Activated CD8-positive, alpha-beta T cell treated with anti-CD3 and anti-CD28 coated beads, Interleukin-2, amount 10 ng/mL, durations not matched to agents 7 days and 5 days (primary cell): Measurements from ENCODE around the gene SLC7A1. TPM values are rescaled to one million over a fixed set of nuclear protein-coding genes. Genes with fewer than 3 reads are reported as not detected.

Experiments used
- ATAC-seq: fragments of 150-1000 bp; cut with Tn5 transposase; one replicate; pipeline ENCODE4 v1.10.0; 2021; ENCODE audit warnings: moderate library complexity
- CTCF ChIA-PET: fragments of 350-600 bp; sonication (Branson Sonifier 250); formaldehyde crosslinking; loops from one replicate; lab custom pipeline; 2021; ENCODE audit warnings: antibody characterized with exemption; lab: Charles Lee
- POLR2A ChIA-PET: fragments of 350-600 bp; sonication (Branson Sonifier 250); formaldehyde crosslinking; loops from one replicate; lab custom pipeline; 2021; ENCODE audit warnings: antibody characterized with exemption; lab: Charles Lee
- DNase-seq: peaks from one replicate; pipeline ENCODE4 v3.0.0-alpha.2; 2020
- H3K27ac Mint-ChIP-seq: one replicate; pipeline ENCODE4 v1.8.0; 2021; ENCODE audit warnings: mild to moderate bottlenecking, mixed read lengths
- H3K27me3 Mint-ChIP-seq: one replicate; pipeline ENCODE4 v1.8.0; 2021; ENCODE audit warnings: low read depth, mixed read lengths
- H3K36me3 Mint-ChIP-seq: one replicate; pipeline ENCODE4 v1.8.0; 2021; ENCODE audit warnings: low read depth, mixed read lengths
- H3K4me1 Mint-ChIP-seq: one replicate; pipeline ENCODE4 v1.8.0; 2021; ENCODE audit warnings: low read depth, mixed read lengths
- H3K4me3 Mint-ChIP-seq: one replicate; pipeline ENCODE4 v1.8.0; 2021; ENCODE audit warnings: mild to moderate bottlenecking, mixed read lengths
- H3K9me3 Mint-ChIP-seq: one replicate; pipeline ENCODE4 v1.8.0; 2022; ENCODE audit warnings: mixed read lengths; ENCODE audit not compliant: insufficient read depth
- total RNA-seq, 2 experiments: library from RNA; stranded (reverse); gene quantifications; one replicate each; pipeline ENCODE4 v1.2.3, GENCODE V29; 2021

SLC7A1 gene
- total RNA-seq, 2 experiments from 2014 or later, result 72.9 to 78.1 TPM

GRCh38 chr13:29581666-29582065 is 13.8 kb downstream of the SLC7A1 start:
- no peak for DNase-seq
- H3K27me3 Mint-ChIP-seq, result no peaks in the 10 kb centered on the region
- no peak overlapping the region for H3K27ac Mint-ChIP-seq
- H3K4me3 Mint-ChIP-seq, result no peak overlapping the region
- peaks cover 15% of the 10 kb centered on the region for H3K36me3 Mint-ChIP-seq
- no peaks in the 10 kb centered on the region for H3K9me3 Mint-ChIP-seq
- ChIA-PET CTCF (no interaction called here), POLR2A (no interaction called here)
- peaks cover 13% of the 10 kb centered on the region for H3K4me1 Mint-ChIP-seq
- ATAC-seq, result no peak

- ATAC-seq (no peak), DNase-seq (no peak)
- Mint-ChIP-seq H3K9me3 (no peaks in the 10 kb centered on the region), H3K4me3 (no peak overlapping the region), H3K4me1 (peaks cover 11% of the 10 kb centered on the region), H3K36me3 (peaks cover 21% of the 10 kb centered on the region), H3K27me3 (no peaks in the 10 kb centered on the region), H3K27ac (no peak overlapping the region)
- POLR2A ChIA-PET, result no interaction called here
- CTCF ChIA-PET, result no interaction called here
Measured at GRCh38 chr13:29579094-29579493, 16.4 kb downstream of the SLC7A1 start.

- ATAC-seq (no peak), DNase-seq (no peak)
- peaks cover 22% of the 10 kb centered on the region for H3K36me3 Mint-ChIP-seq
- H3K9me3 Mint-ChIP-seq, result no peaks in the 10 kb centered on the region
- CTCF ChIA-PET, result interaction anchor here (0.6 kb wide), 1 partner anchor 136 kb away, joined by 3 read pairs; no protein-coding TSS in a partner anchor
- H3K4me3 Mint-ChIP-seq, result no peak overlapping the region
- peaks cover 10% of the 10 kb centered on the region for H3K4me1 Mint-ChIP-seq
- POLR2A ChIA-PET, result no interaction called here
- no peak overlapping the region for H3K27ac Mint-ChIP-seq
- no peaks in the 10 kb centered on the region for H3K27me3 Mint-ChIP-seq
Measured at GRCh38 chr13:29578300-29579085, 17.0 kb downstream of the SLC7A1 start.

- DNase-seq (no peak), ATAC-seq (no peak)
- Mint-ChIP-seq H3K4me3 (no peak overlapping the region), H3K27ac (no peak overlapping the region), H3K4me1 (peaks cover 10% of the 10 kb centered on the region), H3K36me3 (peaks cover 26% of the 10 kb centered on the region), H3K9me3 (no peaks in the 10 kb centered on the region), H3K27me3 (no peaks in the 10 kb centered on the region)
- ChIA-PET POLR2A (no interaction called here), CTCF (interaction anchor here (0.7 to 1.4 kb wide), 2 partner anchors 69 to 77 kb away, joined by 3 to 4 read pairs; no protein-coding TSS in a partner anchor)
Measured at GRCh38 chr13:29577136-29578051, 18.1 kb downstream of the SLC7A1 start.

GRCh38 chr13:29576581-29576980 is 18.9 kb downstream of the SLC7A1 start:
- DNase-seq, result no peak
- H3K27me3 Mint-ChIP-seq, result no peaks in the 10 kb centered on the region
- H3K9me3 Mint-ChIP-seq, result no peaks in the 10 kb centered on the region
- POLR2A ChIA-PET, result no interaction called here
- no peak overlapping the region for H3K4me3 Mint-ChIP-seq
- no peak overlapping the region for H3K27ac Mint-ChIP-seq
- CTCF ChIA-PET, result interaction anchor here (0.7 to 1.4 kb wide), 3 partner anchors 20 to 77 kb away, joined by 3 to 4 read pairs (median 3); no protein-coding TSS in a partner anchor
- H3K4me1 Mint-ChIP-seq, result peaks cover 13% of the 10 kb centered on the region
- peaks cover 31% of the 10 kb centered on the region for H3K36me3 Mint-ChIP-seq
- ATAC-seq, result no peak

GRCh38 chr13:29575098-29575497 is 20.4 kb downstream of the SLC7A1 start:
- no peaks in the 10 kb centered on the region for H3K27me3 Mint-ChIP-seq
- POLR2A ChIA-PET, result no interaction called here
- DNase-seq (no peak), ATAC-seq (no peak)
- H3K36me3 Mint-ChIP-seq, result peaks cover 33% of the 10 kb centered on the region
- H3K4me3 Mint-ChIP-seq, result no peak overlapping the region
- H3K9me3 Mint-ChIP-seq, result no peaks in the 10 kb centered on the region
- CTCF ChIA-PET, result no interaction called here
- peaks cover 13% of the 10 kb centered on the region for H3K4me1 Mint-ChIP-seq
- H3K27ac Mint-ChIP-seq, result no peak overlapping the region

GRCh38 chr13:29573190-29573589 is 22.3 kb downstream of the SLC7A1 start:
- Mint-ChIP-seq H3K27ac (peak overlapping the region; percentile 66), H3K4me3 (no peak overlapping the region), H3K27me3 (no peaks in the 10 kb centered on the region), H3K4me1 (peaks cover 23% of the 10 kb centered on the region), H3K9me3 (no peaks in the 10 kb centered on the region), H3K36me3 (peaks cover 35% of the 10 kb centered on the region)
- POLR2A ChIA-PET, result interaction anchor here (1.0 kb wide), 1 partner anchor 24 kb away, joined by 3 read pairs; no protein-coding TSS in a partner anchor
- CTCF ChIA-PET, result interaction anchor here (0.9 to 1.4 kb wide), 2 partner anchors 8 to 22 kb away, joined by 3 read pairs; partner anchors contain the start of gene SLC7A1
- no peak for DNase-seq
- ATAC-seq, result no peak

- Mint-ChIP-seq H3K36me3 (peaks cover 32% of the 10 kb centered on the region), H3K4me1 (peaks cover 23% of the 10 kb centered on the region), H3K27ac (no peak overlapping the region), H3K27me3 (no peaks in the 10 kb centered on the region), H3K9me3 (no peaks in the 10 kb centered on the region), H3K4me3 (no peak overlapping the region)
- ChIA-PET POLR2A (no interaction called here), CTCF (no interaction called here)
- ATAC-seq (no peak), DNase-seq (no peak)
Measured at GRCh38 chr13:29572575-29572974, 22.9 kb downstream of the SLC7A1 start.

- no peak overlapping the region for H3K27ac Mint-ChIP-seq
Measured at GRCh38 chr13:29571876-29572570, 23.5 kb downstream of the SLC7A1 start.

GRCh38 chr13:29570051-29570654 is 25.3 kb downstream of the SLC7A1 start:
- CTCF ChIA-PET, result no interaction called here
- Mint-ChIP-seq H3K4me1 (peaks cover 25% of the 10 kb centered on the region), H3K27me3 (no peaks in the 10 kb centered on the region), H3K4me3 (no peak overlapping the region), H3K9me3 (no peaks in the 10 kb centered on the region), H3K27ac (no peak overlapping the region), H3K36me3 (peaks cover 25% of the 10 kb centered on the region)
- no peak for DNase-seq
- POLR2A ChIA-PET, result no interaction called here
- ATAC-seq, result no peak

More at GRCh38 chr13:29571876-29572570, 23.5 kb downstream of the SLC7A1 start:
- ChIA-PET CTCF (no interaction called here), POLR2A (no interaction called here)
- DNase-seq (no peak), ATAC-seq (no peak)
- peaks cover 25% of the 10 kb centered on the region for H3K4me1 Mint-ChIP-seq
- peaks cover 29% of the 10 kb centered on the region for H3K36me3 Mint-ChIP-seq
- H3K27me3 Mint-ChIP-seq, result no peaks in the 10 kb centered on the region
- no peaks in the 10 kb centered on the region for H3K9me3 Mint-ChIP-seq
- H3K4me3 Mint-ChIP-seq, result no peak overlapping the region
